Left cardiac atrium (tissue), 4 donors: ENCODE measurements around the gene CCDC112. TPM values are rescaled to one million over a fixed set of nuclear protein-coding genes. Genes with fewer than 3 reads are reported as not detected.
A peak's percentile ranks its signal among the peaks of the same experiment; 100 is the strongest.

Experiments used
- ATAC-seq, 2 donors: fragments of 200-7000 bp; cut with Tn5 transposase; one replicate each; pipeline ENCODE4 v1.9.1; 2020; ENCODE audit warnings: mild to moderate bottlenecking in 2 of 2, moderate library complexity in 2 of 2
- DNase-seq: peaks from one replicate; pipeline ENCODE4 v3.0.0-alpha.2; 2020
- intact Hi-C, 2 donors: fragments of 100-400 bp; cut with DNase I; formaldehyde crosslinking; loops; one replicate each; pipeline versions ENCODE4 v1.14.1 to v1.15.1; 2022 to 2023
- total RNA-seq, 2 donors: library from RNA; stranded (reverse); fragmentation: NEBNext Ultra II Directional; extraction: Animal tissue kit (Norgen Biotek cat#: 25700); gene quantifications; one replicate each; pipeline ENCODE4 v1.2.1, GENCODE V29; 2021
- donor health status: DM: no; HTN: yes; CAD: no.
- donor health status: DM: no; HTN: yes; CAD: no; lungs with severe emphysema.
- donor health status: DM: yes; HTN: yes; CAD: no.
- donor health status: Dilated cardiomyopathy.

CCDC112 gene
- total RNA-seq, 2 donors from 2014 or later = 3.0 to 4.1 TPM

DNA sequence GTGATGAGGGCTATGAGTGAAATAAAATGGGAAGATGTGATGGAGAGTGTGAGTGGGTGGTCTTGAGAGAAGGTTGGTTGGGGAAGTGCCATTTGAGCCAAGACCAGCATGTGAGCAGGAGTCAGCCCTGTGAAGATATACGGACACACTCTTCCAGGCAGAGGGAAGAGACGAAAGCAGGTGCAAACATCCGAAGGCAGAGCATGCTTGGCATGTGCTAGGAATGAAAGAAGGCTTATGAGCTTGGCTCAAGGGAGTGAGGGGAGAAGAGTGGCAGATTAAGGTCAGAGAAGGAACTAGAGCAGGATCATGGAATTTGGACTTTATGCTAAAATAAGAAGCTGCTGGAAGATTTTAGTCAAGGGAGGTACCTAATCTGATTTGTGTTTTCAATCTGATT lies 23.6 kb upstream of the CCDC112 start:
- no peak for DNase-seq
- no peak for ATAC-seq
- intact Hi-C loops = no loop called here

DNA sequence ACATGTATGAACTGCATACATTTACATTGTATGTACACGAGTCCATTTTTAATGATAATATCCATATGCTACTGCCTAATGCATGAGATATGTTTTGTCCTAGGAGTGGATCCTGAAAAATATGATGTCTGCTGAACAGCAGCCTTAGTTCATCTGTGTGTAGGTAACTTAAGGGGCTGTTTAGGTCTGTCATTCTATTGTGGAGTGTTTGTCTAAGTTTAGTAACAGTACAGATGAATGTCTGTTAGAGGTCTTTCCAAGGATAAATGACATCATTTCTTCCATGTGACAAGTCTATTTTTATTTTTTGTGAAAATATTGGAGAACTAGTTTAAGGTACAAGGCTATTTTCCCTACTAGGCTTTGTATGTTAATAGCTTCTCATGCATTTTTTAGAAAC lies 22.6 kb upstream of the CCDC112 start:
- ATAC-seq = peak in 1 of 2 donors; percentile 29
- DNase-seq = no peak
- intact Hi-C loops = no loop called here

DNA sequence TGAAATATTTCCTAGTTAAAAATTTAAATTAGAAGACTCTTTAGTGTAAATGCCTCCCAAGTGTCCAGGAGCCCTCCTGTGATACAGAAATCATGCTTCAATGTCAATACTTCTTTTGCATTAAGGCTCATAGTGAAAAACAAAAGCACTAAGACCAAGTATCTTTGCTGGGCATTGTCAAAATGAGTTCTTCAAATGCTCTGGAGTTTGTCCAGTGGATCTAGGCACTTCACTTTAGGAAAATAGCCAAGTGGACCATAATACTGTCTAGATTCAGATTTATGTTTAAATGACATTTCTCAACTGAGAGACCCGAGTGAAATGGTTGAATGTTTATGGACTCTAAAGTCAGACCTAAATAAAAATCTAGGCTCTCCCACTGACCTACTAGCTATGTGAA lies 21.3 kb upstream of the CCDC112 start:
- ATAC-seq = no peak
- intact Hi-C loops = no loop called here
- no peak for DNase-seq

DNA sequence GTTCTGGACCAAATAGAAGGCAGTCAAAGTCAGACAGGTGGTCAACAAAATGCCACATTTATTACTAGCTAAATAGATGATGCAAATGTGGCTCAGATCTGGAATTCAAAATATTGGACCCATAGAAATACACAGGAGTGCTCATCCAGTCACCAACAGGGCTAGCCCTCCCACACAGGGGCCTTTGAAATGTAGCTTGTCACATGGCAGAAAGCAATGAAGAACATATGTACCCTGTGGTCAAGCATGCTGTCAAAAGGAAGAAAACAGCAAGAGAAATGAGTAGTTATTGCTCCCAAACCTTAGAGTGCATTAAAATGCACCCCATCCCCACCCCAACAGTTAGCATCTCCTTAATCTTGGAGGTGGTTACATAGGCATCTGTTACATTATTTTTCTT lies 20.9 kb upstream of the CCDC112 start:
- ATAC-seq = no peak
- intact Hi-C loops = no loop called here
- DNase-seq = no peak

DNA sequence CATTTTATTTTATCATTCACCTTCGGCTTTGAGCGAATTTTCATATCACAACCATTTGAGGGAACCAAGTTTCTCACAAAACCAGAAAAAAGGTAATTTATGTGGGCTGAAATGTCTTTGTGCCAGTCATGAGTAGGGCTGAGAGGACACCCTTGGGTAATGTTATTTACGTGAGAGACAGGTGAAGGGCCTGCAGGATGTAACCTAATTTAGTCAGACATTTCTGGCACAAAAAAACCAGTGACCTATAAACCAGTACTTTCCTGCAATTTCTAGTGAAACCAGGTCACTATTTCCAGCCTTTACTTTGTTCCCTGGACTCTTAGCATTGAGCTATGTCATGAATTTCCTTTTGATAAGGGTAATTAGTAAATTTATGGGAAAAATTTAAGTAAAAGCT lies 17.2 kb upstream of the CCDC112 start:
- intact Hi-C loops = loop anchor here (5.0 kb wide), 2 partner anchors 54 to 264 kb away; no protein-coding TSS in a partner anchor
- DNase-seq (no peak), ATAC-seq (no peak)

DNA sequence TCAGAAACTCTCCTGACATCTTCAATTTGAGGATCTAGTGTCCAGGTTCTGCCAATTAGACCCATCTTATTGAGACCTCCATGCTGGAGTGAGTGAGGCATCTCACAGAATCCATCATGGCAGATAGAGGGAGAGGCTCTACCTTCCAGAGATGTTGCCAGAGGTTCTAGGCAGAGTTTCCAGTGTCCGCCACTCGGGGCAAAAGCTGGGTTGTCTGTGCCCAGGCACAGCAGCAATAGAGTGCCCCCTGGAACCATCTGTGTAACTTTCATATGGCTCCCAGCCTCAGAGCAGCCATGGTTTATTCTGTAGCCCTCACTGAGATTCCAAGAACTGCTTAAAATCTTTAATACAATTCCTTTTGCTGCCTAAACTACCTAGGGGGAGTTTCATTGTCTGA lies 16.6 kb upstream of the CCDC112 start:
- intact Hi-C loops = loop anchor here (5.0 kb wide), 2 partner anchors 54 to 264 kb away; no protein-coding TSS in a partner anchor
- ATAC-seq (no peak), DNase-seq (no peak)

DNA sequence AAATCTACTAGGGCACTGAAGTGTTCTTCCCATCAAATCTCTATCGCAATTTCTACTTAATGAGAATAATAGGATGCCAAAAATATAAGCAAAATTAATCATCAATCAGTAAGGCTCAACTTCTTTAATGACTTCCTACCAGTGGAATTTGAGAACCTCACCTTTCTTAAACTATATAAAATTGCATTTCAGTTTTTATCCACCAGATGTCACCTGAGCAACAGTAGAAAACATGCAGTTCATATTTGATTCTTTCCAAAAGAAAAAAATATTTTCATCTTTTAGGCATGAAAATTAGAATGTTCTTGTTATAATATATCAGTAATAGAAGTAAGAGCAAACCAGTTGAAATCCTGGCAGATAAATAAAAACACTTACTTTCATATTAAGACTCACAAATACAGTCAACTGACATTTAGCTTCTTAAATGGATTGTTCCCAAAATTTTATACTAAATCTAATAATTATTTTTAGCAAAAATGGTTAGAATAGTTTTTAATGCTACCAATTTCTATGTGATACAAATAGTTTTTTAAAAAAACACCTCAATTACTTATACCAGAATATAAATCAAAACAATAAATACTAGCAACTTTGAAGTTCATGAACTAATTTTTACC lies 13.4 kb upstream of the CCDC112 start:
- ATAC-seq (peak; percentile 51 to 57), DNase-seq (no peak)
- intact Hi-C loops = loop anchor here (2.0 to 5.0 kb wide), 4 partner anchors 57 to 277 kb away; no protein-coding TSS in a partner anchor

DNA sequence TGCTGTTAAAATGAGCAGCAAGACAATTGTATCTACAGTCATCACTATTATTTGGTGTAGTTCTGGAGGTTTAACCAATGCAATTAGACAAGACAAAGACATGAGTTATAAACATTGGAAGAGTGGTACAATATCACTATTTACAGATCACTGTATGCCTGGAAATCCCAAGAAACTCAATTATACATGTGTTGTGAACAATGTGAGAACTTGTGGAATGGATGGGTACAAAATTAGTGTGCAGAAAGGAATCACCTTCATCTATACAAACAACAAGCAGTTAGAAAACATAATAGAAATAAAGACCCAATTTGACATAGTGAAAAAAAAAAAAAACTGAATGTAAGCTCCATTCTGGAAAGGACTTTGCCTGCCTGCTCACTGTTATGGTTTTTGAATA lies 12.4 kb upstream of the CCDC112 start:
- DNase-seq (no peak), ATAC-seq (no peak)
- intact Hi-C loops = loop anchor here (2.0 to 5.0 kb wide), 2 partner anchors 278 kb away; no protein-coding TSS in a partner anchor

DNA sequence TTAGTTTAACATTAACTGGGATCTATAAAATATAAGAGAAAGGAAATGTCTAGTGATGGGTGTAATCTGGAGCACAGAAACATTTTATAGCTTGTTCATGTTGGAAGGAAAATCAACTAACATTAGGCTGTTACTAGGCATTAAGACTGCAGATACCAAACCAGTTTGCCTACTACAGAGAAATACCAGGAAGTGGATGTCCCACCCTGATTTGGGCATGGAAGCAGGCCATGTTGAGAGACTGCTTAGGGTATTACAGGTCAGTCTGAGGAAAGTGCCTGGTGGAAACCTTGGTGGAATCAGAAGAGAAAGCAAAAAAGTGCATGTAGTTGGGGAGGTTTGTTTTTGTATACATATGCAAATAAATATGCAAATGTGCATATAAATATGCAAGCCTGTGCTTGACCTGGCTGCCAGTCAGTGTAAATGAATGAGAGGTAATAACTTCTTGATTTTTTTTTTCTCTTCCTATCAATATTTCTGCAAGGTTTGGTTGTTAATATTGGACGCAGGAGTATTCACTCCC lies 9.6 kb upstream of the CCDC112 start:
- intact Hi-C loops = loop anchor here in 1 of 2 donors (5.0 kb wide), 1 partner anchor 281 kb away; no protein-coding TSS in a partner anchor
- DNase-seq = no peak
- no peak for ATAC-seq

DNA sequence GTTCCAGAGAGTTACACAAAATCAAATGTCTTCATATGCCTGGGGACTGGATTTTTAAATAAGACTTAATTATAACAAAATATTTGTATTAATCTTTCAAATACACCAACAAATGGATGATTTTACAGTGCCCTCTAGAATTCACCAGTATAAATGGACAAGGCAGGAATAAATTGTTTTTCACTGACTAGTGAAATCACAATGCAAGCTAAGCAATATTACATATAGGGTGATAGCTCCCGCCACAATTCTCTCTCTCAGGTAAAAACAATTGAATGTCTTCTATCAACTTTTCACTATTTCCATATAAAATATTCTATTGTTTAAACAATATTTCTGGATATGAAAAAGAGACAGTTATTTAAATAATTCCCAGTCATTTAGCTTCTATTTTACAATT lies 8.0 kb upstream of the CCDC112 start:
- DNase-seq (no peak), ATAC-seq (no peak)
- intact Hi-C loops = no loop called here

DNA sequence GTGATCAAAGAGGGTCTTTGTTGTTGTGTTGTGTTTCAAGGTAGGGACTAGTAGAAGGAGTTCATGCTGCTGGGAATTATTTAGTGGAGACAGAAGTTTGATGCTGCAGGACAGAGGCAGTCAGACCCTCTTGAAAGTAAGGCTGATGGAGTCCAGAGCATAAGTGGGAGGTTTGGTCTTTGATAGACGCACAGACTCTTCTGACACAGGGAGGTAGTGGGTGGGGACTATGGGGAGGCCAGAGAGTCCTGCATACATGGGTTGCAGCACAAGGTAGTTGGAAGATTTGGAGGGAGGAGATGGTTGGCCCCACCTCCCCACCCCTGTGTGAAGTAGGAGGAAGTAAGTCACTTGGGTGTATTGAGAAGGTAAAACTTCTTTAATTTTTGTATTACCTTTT lies 2.4 kb upstream of the CCDC112 start:
- intact Hi-C loops = no loop called here
- ATAC-seq (no peak), DNase-seq (no peak)

DNA sequence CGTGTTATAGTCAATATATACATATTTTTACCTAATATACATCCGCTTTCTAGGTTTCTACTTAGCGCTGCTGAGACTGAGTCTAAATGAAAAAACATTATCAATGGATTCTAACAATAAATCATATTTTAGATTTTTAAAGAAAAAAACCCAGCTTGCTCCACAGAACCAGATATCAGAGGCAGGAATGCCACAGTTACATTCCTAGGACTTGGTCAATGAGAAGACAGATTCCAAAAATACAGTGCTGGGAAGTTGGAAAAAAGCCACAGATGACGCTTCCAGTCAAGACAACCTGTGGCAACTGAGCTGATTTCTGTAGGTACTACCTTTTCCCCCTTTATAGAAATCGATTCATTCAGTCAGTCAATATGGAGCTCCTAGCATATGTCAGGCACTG lies 577 bp upstream of the CCDC112 start:
- ATAC-seq (no peak), DNase-seq (no peak)

DNA sequence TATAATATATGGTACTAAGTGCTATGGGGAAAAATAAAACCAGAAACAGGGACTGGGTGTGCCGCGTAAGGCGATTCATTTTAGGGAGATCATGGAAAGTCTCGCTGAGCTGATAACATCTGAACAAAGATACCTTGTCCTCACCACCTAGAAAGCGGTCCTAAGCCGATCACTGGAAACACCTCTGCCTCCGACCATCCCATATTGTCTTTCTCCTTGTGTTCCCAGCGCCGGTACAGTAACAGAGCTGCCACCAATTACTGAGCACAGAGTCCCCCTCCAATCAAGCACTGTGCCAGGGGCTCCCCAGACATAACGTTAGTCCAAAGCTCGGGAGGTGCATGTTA lies 704 bp downstream of the CCDC112 start:
- intact Hi-C loops = no loop called here
- peak; percentile 45 to 48 for ATAC-seq

More for the DNA sequence above, 577 bp upstream of the CCDC112 start:
- intact Hi-C loops = no loop called here

DNA sequence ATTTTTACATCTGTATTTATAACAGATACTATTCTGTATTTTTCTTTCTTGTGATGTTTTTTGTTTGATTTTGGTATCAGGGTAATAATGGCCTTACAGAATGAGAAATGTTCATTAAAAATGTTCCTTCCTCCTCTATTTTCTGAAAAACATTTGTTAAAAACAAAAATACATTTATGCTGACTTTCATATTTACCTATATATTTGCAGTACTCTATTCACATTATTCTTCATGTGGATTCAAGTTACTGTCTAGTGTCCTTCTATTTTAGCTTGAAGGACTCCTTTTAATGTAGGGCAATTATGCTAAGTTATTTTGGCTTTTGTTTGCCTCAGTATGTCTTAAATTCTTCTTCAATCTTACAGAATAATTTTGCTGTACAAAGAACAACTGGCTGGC lies 5.1 kb downstream of the CCDC112 start:
- no peak for ATAC-seq
- no peak for DNase-seq
- intact Hi-C loops = no loop called here

More for the DNA sequence above, 704 bp downstream of the CCDC112 start:
- DNase-seq = no peak

DNA sequence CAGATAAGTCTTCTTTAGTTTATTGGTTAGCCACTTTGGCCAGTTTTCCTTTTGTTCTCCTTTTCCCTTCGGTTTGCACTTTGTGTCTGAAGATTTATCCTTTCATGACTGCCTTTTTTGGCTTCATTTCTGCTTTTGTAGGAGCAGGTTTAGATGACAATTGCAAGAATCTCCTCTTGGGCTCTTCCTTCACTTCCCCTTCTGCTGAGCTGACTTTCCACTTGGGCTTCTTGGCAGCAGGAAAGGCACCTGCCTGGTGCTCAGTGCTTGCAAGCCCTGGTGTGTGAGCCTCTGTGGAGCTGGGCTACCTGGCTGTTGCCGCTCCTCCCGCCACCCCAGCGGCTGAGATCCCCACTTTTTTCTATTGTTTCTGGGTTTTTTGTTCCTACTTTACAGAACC lies 7.3 kb downstream of the CCDC112 start:
- DNase-seq (no peak), ATAC-seq (no peak)
- intact Hi-C loops = no loop called here

DNA sequence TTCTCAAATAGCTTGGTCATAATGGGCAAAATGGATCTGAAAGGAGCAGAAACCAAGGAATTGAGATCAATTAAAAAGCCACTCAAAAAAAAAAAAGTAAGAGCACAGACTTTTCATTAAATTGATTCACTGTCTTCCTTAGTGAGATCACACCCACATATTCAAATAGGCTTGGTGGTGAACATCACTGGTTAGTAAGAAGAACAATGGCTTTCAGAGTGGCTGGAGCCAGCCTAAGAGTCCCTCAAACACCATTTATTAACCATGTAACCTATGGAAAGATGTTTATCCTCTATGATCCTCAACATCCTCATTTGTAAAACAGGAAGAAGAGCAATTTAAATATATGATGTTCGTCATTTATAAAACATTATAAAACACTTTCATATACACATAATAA lies 12.4 kb downstream of the CCDC112 start:
- DNase-seq (no peak), ATAC-seq (no peak)
- intact Hi-C loops = no loop called here

DNA sequence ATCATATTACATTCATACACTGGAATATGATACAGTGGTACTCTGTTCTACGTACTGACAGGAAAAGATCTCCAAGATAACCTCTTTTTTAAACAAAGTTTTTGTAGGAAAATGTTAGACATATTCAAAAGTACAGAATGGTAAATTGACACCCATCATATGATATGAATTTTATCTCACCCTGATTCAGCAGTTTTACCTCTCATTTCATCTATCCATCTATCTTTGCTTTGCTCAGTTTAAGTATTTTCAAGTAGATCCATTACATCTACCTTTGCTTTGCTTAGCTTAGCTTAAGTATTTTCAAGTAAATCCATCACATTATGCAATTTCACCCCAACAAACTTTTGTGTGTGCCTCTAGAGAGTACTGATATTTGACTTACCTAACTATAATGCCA lies 14.3 kb downstream of the CCDC112 start:
- ATAC-seq = no peak
- DNase-seq = no peak
- intact Hi-C loops = no loop called here

DNA sequence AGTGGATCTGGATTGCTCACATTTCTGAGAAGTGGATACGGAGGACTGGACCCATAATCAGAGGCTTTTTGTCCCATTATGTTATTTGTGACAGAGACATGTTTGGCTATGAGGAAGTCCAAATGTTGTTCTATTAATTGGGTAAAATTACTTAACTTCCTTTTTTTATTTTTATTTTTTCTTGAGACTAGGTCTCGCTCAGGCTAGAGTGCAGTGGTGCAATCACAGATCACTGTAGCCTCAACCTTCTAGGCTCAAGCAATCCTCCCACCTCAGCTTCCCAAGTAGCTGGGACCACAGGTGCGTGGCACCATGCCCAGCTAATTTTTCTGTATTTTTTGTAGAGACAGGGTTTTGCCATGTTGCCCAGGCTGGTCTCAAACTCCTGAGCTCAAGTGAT lies 21.9 kb downstream of the CCDC112 start:
- DNase-seq (no peak), ATAC-seq (no peak)
- intact Hi-C loops = no loop called here

DNA sequence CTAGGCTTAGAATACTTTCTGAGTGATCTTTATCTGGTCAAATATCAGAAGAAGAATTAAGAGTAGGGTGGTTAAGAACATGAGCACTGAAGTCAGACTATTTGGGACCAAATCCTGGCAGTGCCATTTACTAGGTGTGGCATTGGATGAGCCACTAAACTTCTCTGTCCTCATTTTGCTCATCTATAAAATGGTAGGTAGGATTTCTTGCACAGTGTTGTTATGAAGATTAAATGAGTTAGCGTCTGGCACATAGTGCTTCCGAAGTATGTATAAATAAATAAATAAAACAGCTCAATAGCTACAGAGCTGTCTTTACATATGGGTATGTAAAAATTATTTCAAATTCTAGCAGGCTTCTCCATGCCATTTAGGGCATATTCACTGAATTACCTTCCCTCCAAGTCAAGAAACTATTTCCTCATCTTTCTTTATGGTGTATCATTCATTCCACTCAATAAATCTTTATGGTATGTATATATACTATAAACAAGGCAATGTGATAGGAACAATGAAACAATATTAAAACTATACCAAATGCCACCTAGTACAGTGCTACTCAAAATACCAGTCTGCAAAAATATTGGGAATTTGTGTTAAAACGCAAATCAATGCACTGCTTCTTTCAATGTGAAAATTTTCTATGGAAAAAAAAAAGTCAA lies 24.0 kb downstream of the CCDC112 start:
- no peak for DNase-seq
- intact Hi-C loops = no loop called here
- no peak for ATAC-seq

DNA sequence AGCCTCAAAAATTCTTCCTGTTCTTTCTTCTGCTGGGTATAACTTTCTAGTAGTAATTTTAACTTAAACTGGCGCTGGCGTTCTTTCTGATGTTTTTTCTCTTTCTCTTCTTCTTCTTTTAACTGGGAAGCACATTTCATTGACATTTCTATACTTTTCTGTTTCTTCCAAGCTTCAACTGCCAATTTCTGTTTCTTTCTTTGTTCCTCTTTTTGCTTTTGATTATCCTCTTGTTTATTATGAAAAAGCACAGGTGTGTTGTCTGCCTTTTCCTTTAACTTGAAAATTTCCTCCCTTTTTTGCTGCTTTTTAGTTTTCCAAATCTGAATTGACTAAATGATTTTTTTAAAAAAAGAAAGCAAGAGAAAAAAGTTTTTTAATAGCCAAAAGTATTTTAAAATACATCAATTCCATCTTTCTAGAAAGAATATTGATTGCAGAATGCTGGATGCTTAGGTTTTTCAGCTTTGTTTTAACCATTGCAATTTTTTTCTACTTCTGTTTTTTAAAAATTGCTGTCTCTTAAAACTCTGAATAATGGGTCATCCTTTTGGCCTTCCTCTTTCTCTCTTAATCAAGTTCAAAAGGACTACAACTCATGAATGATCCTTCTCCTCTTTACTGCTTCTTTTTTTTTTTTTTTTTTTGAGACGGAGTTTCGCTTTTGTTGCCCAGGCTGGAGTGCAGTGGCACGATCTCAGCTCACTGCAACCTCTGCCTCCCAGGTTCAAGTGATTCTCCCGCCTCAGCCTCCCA lies 25.0 kb downstream of the CCDC112 start:
- ATAC-seq = no peak
- no peak for DNase-seq
- intact Hi-C loops = no loop called here
